Neuronal stem cell (in vitro differentiated cells): ENCODE results near the gene CHST9.
A peak's percentile ranks its signal among the peaks of the same experiment; 100 is the strongest.

ENCODE experiments used
- DNase-seq: peaks from one replicate; pipeline ENCODE4 v3.0.0-alpha.2; 2013; ENCODE audit warnings: low spot score
- H2AFZ ChIP-seq: one replicate; pipeline ENCODE4 v1.6.1; 2013; ENCODE audit warnings: mild to moderate bottlenecking, low read length, inconsistent platforms
- H2AK5ac ChIP-seq: 2 replicates; pipeline ENCODE4 v1.6.1; 2013; ENCODE audit warnings: low read depth, mild to moderate bottlenecking, inconsistent platforms, low read length, moderate library complexity, mixed read lengths
- H2BK120ac ChIP-seq: 2 replicates; pipeline ENCODE4 v1.6.1; 2013; ENCODE audit warnings: low read depth, mild to moderate bottlenecking, inconsistent platforms, low read length, moderate library complexity, mixed read lengths
- H2BK12ac ChIP-seq: one replicate; pipeline ENCODE4 v1.6.1; 2013; ENCODE audit warnings: low read length, inconsistent platforms
- H2BK15ac ChIP-seq: 2 replicates; pipeline ENCODE4 v1.6.1; 2013; ENCODE audit warnings: mild to moderate bottlenecking, low read length, inconsistent platforms, mixed read lengths
- H2BK5ac ChIP-seq: one replicate; pipeline ENCODE4 v1.6.1; 2013; ENCODE audit warnings: inconsistent platforms, mild to moderate bottlenecking, low read length, moderate library complexity
- H3K14ac ChIP-seq: one replicate; pipeline ENCODE4 v1.6.1; 2013; ENCODE audit warnings: low read length, inconsistent platforms
- H3K18ac ChIP-seq: 2 replicates; pipeline ENCODE4 v1.6.1; 2013; ENCODE audit warnings: low read length, inconsistent platforms
- H3K23ac ChIP-seq: 2 replicates; pipeline ENCODE4 v1.6.1; 2013; ENCODE audit warnings: low read depth, mild to moderate bottlenecking, mixed read lengths, low read length, inconsistent platforms; ENCODE audit not compliant: poor library complexity
- H3K27ac ChIP-seq: replicated peaks from 3 replicates; pipeline ENCODE4 v1.5.1; 2013; ENCODE audit warnings: low read length, inconsistent platforms
- H3K27me3 ChIP-seq, 3 experiments: 2 replicates each; pipeline ENCODE4 v1.6.1; 2013; ENCODE audit warnings: low read length in 3 of 3, mild to moderate bottlenecking in 2 of 3, inconsistent platforms in 1 of 3, low read depth in 1 of 3, mixed read lengths in 1 of 3, moderate library complexity in 1 of 3; ENCODE audit not compliant: control insufficient read depth in 3 of 3, insufficient read depth in 3 of 3
- H3K36me3 ChIP-seq, 2 donors: replicated peaks in 1 of 2; 2 replicates each; pipeline ENCODE4 v1.6.1; 2013; ENCODE audit warnings: low read length in 2 of 2; ENCODE audit not compliant: control insufficient read depth in 2 of 2, insufficient read depth in 2 of 2
- H3K4ac ChIP-seq: 2 replicates; pipeline ENCODE4 v1.6.1; 2013; ENCODE audit warnings: inconsistent platforms, mild to moderate bottlenecking, low read length, moderate library complexity
- H3K4me1 ChIP-seq, 2 donors: 1 replicate in 1 of 2; 2 replicates in 1 of 2; pipeline ENCODE4 v1.6.1; 2013; ENCODE audit warnings: low read length in 2 of 2, low read depth in 1 of 2; ENCODE audit not compliant: control insufficient read depth in 2 of 2, insufficient read depth in 1 of 2
- H3K4me2 ChIP-seq: one replicate; pipeline ENCODE4 v1.6.1; 2013; ENCODE audit warnings: mild to moderate bottlenecking, low read length, inconsistent platforms; ENCODE audit not compliant: insufficient read depth, poor library complexity, severe bottlenecking
- H3K4me3 ChIP-seq, 2 donors: 2 replicates each; pipeline ENCODE4 v1.5.1; 2013; ENCODE audit warnings: low read length in 2 of 2, mild to moderate bottlenecking in 2 of 2, inconsistent platforms in 1 of 2, moderate library complexity in 1 of 2
- H3K79me1 ChIP-seq: one replicate; pipeline ENCODE4 v1.6.1; 2013; ENCODE audit warnings: low read depth, mild to moderate bottlenecking, inconsistent platforms, low read length, moderate library complexity
- H3K9ac ChIP-seq: one replicate; pipeline ENCODE4 v1.6.1; 2013; ENCODE audit warnings: mild to moderate bottlenecking, low read depth, low read length, inconsistent platforms; ENCODE audit not compliant: poor library complexity
- H3K9me3 ChIP-seq, 2 donors: replicated peaks in 1 of 2; 2 replicates each; pipeline versions ENCODE3 to v1.6.1; 2013; ENCODE audit warnings: low read length in 2 of 2, mild to moderate bottlenecking in 2 of 2, inconsistent platforms in 1 of 2, low read depth in 1 of 2, mixed read lengths in 1 of 2, moderate library complexity in 1 of 2; ENCODE audit not compliant: control insufficient read depth in 2 of 2, insufficient read depth in 1 of 2
- H4K8ac ChIP-seq: one replicate; pipeline ENCODE4 v1.6.1; 2013; ENCODE audit warnings: low read depth, mild to moderate bottlenecking, inconsistent platforms, low read length, moderate library complexity
- H4K91ac ChIP-seq: one replicate; pipeline ENCODE4 v1.6.1; 2013; ENCODE audit warnings: low read length, low read depth, mild to moderate bottlenecking, inconsistent platforms; ENCODE audit not compliant: poor library complexity
- WGBS, 2 donors: extraction: QIAGEN DNeasy Blood & Tissue Kit; methylation state at CpG; one replicate each; pipeline ENCODE4 v1.1.7; 2013; ENCODE audit warnings: missing lambda C conversion rate in 2 of 2, mixed read lengths in 1 of 2; ENCODE audit not compliant: insufficient read length in 2 of 2, insufficient replicate concordance in 1 of 2; ENCODE audit errors: extremely low coverage in 2 of 2; 5-methylcytosine and 5-hydroxymethylcytosine counted together

CHST9 gene

DNA sequence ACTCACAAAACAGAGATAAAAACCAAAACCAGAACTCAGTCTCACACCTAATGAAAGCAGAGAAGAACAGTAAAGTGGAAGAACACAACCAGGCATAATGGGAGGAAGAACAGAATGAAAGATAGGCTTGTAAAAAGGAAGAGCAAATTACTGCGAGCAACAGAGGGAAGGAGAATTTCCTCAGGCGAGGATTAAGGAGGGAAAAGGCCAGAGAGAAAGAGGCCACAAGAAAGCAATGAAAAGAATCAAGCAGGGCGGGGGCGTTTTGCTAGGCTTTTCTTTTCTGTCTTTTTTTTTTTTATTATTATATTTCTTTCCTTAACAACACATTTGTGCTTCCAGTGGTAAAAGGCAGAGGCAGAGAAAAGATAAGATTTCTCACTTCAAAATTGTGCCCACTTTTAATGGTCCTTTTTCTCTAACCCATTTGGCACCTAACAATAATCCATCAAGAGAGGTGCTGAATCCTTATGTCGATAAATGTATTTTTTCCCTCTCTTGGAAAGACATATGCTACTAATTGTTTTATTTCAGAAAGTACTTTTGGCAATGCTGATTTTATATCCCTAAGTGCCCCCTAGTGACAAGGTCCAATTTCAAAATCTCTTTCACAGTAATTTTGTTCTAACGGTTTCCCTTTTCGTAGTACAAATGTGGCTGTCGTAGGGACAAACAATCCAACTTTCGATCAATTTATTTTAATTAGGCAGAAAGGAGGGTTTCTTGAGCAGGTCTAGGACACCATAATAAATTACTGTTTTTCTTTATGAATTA lies 180.9 kb downstream of the CHST9 start:
- no peak overlapping the region for H3K18ac ChIP-seq
- no CpG with 5 or more reads among the region's 9 CpGs for WGBS, 2 donors
- no peak overlapping the region for H2AK5ac ChIP-seq
- H2BK12ac ChIP-seq: no peak overlapping the region
- peak overlapping the region; percentile 55 for H2AFZ ChIP-seq
- H3K4me1 ChIP-seq: no peaks in the 10 kb centered on the region
- H3K14ac ChIP-seq: no peak overlapping the region
- H3K4me2 ChIP-seq: no peak overlapping the region
- H2BK15ac ChIP-seq: no peak overlapping the region
- H3K9me3 ChIP-seq: no peaks in the 10 kb centered on the region
- H3K9ac ChIP-seq: no peak overlapping the region
- H2BK5ac ChIP-seq: no peak overlapping the region
- H4K91ac ChIP-seq: no peak overlapping the region
- no peaks in the 10 kb centered on the region for H3K27me3 ChIP-seq
- H3K79me1 ChIP-seq: no peaks in the 10 kb centered on the region
- H4K8ac ChIP-seq: no peak overlapping the region
- H3K4me3 ChIP-seq: no peak overlapping the region
- DNase-seq: no peak
- H3K36me3 ChIP-seq: no peaks in the 10 kb centered on the region
- H3K4ac ChIP-seq: no peak overlapping the region
- no peak overlapping the region for H3K23ac ChIP-seq
- no peak overlapping the region for H2BK120ac ChIP-seq
- no peak overlapping the region for H3K27ac ChIP-seq

DNA sequence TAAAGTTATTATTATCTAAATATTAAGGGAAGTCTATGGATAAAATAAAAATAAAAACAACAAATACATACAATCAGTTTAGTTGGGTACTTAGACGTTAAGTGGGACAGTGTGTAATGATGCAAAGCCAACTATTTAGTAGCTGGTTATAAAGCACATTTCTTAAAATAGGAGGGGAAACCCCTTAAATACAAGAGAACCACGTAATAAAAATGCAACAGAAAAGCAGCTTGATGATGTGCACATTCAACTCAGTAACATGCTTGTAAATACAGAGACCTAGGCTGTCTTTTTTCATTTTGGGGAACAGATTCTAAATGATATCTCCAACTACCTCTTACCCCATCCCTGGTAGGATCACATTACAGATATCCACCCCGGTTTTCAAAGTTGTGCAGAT lies 185.3 kb downstream of the CHST9 start:
- Histone ChIP-seq H3K9ac (no peak overlapping the region), H3K79me1 (no peaks in the 10 kb centered on the region), H2BK5ac (no peak overlapping the region), H3K27me3 (no peaks in the 10 kb centered on the region), H4K91ac (no peak overlapping the region), H2BK15ac (no peak overlapping the region), H2AFZ (no peak overlapping the region), H3K27ac (no peak overlapping the region), H3K18ac (no peak overlapping the region), H4K8ac (no peak overlapping the region), H2BK12ac (no peak overlapping the region), H3K9me3 (peaks cover 0 to 1% of the 10 kb centered on the region in 2 donors), H3K4me3 (no peak overlapping the region), H3K4ac (no peak overlapping the region), H2AK5ac (no peak overlapping the region), H3K14ac (no peak overlapping the region), H3K4me1 (no peaks in the 10 kb centered on the region), H3K23ac (no peak overlapping the region), H2BK120ac (no peak overlapping the region), H3K36me3 (no peaks in the 10 kb centered on the region), H3K4me2 (no peak overlapping the region)
- no peak for DNase-seq
- WGBS, 2 donors: no CpG with 5 or more reads among the region's 3 CpGs

DNA sequence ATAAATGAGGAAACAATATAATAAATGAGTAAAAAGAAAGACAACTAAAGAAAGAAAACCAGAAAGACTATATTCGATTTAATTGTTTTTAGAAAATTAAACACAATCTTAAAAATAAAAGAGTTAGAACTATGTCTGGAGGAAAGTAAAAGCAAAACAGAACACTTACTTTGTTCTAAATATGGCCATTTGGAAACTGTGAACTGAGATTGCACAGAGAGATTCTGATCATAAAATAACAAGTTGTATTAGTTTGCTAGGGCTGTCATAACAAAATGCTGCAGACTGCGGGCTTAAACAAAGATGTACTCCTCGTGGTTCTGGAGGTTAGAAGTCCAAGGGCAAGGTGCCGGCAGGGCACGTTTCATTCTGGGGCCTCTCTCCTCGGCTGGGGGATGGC lies 191.5 kb downstream of the CHST9 start:
- Histone ChIP-seq H3K14ac (no peak overlapping the region), H2AFZ (peak overlapping the region; percentile 40), H3K9me3 (peaks cover 0 to 1% of the 10 kb centered on the region in 2 donors), H2BK120ac (no peak overlapping the region), H3K18ac (no peak overlapping the region), H3K9ac (no peak overlapping the region), H3K79me1 (no peaks in the 10 kb centered on the region), H2BK5ac (no peak overlapping the region), H4K91ac (no peak overlapping the region), H3K36me3 (no peaks in the 10 kb centered on the region), H3K4me1 (no peaks in the 10 kb centered on the region), H2BK12ac (no peak overlapping the region), H3K27me3 (no peaks in the 10 kb centered on the region), H2BK15ac (no peak overlapping the region), H3K4ac (no peak overlapping the region), H3K4me3 (no peak overlapping the region), H2AK5ac (no peak overlapping the region), H3K4me2 (no peak overlapping the region), H3K23ac (no peak overlapping the region), H3K27ac (no peak overlapping the region), H4K8ac (no peak overlapping the region)
- DNase-seq: no peak
- WGBS, 2 donors: no CpG with 5 or more reads among the region's 6 CpGs

DNA sequence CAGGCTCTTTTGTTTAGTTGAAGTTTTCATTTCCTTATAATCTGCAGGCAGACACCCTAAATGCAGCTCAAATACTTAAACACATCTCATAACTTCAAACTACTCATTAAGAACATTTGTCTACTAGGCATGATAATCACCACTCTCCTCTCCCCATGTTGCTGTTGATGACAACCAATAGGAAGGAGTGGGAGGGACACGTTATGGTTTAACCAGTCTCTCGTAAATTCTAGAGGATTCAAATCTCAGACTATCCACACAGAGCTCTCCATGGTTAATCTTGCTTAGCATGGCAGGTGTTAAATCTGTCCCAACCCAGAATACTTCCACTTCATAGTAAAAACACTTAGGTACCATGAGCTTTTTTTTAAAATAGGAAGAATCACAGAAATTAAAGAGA lies 192.2 kb downstream of the CHST9 start:
- H3K27me3 ChIP-seq: no peaks in the 10 kb centered on the region
- no peak overlapping the region for H3K18ac ChIP-seq
- DNase-seq: no peak
- no peak overlapping the region for H4K8ac ChIP-seq
- peaks cover 0 to 1% of the 10 kb centered on the region in 2 donors for H3K9me3 ChIP-seq
- H3K23ac ChIP-seq: no peak overlapping the region
- no peak overlapping the region for H3K14ac ChIP-seq
- H2AK5ac ChIP-seq: no peak overlapping the region
- H2AFZ ChIP-seq: no peak overlapping the region
- no peak overlapping the region for H3K9ac ChIP-seq
- no peak overlapping the region for H3K27ac ChIP-seq
- H3K36me3 ChIP-seq: no peaks in the 10 kb centered on the region
- H3K4ac ChIP-seq: no peak overlapping the region
- no peak overlapping the region for H3K4me3 ChIP-seq
- H4K91ac ChIP-seq: no peak overlapping the region
- no peak overlapping the region for H2BK15ac ChIP-seq
- no peaks in the 10 kb centered on the region for H3K4me1 ChIP-seq
- no CpG with 5 or more reads among the region's 2 CpGs for WGBS, 2 donors
- no peak overlapping the region for H2BK12ac ChIP-seq
- no peaks in the 10 kb centered on the region for H3K79me1 ChIP-seq
- H2BK5ac ChIP-seq: no peak overlapping the region
- H3K4me2 ChIP-seq: no peak overlapping the region
- H2BK120ac ChIP-seq: no peak overlapping the region
